ENCODE data around the gene MEIS2.

DNA sequence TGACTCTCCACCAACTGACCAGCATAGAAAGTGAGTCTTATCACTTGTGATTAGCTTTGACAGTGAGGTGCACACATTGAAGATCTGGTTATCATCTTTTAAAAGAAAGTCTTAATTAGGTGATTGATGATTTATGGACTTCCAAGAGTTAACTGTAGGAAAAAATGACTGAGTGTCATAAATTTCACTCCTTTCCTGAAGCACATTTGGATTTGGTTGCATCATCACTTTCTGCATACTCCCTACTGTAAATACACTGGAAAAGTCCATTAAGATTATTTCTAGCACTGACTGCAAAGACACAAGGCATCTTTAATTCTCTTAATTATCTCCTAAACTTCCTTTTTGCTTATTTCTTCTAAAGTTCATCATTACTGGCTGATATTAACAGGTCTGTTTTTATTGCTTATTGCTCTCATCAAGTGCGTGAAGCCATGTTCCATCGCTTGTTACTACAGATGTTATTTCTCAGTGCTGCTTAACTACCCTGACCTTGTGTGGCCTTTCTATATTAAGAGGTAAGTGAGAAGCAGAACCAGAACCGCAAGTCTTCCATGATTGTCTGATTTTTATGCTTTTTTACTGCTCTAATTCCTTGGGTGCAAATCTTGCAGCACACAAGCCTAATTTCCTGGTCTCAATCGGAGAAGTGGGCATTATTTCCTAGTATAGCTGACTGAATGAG, 153.2 kb downstream of the MEIS2 start:
- TF ChIP-seq, protein P1, sequence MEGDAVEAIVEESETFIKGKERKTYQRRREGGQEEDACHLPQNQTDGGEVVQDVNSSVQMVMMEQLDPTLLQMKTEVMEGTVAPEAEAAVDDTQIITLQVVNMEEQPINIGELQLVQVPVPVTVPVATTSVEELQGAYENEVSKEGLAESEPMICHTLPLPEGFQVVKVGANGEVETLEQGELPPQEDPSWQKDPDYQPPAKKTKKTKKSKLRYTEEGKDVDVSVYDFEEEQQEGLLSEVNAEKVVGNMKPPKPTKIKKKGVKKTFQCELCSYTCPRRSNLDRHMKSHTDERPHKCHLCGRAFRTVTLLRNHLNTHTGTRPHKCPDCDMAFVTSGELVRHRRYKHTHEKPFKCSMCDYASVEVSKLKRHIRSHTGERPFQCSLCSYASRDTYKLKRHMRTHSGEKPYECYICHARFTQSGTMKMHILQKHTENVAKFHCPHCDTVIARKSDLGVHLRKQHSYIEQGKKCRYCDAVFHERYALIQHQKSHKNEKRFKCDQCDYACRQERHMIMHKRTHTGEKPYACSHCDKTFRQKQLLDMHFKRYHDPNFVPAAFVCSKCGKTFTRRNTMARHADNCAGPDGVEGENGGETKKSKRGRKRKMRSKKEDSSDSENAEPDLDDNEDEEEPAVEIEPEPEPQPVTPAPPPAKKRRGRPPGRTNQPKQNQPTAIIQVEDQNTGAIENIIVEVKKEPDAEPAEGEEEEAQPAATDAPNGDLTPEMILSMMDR (IDR thresholded peaks at IDR 0.05; ENCODE audit: insufficient read depth, low read depth, low read length) = no peak
- TF ChIP-seq EZH2 (IDR thresholded peaks at IDR 0.05; ENCODE audit: insufficient read depth, low read length) = no peak

Measured in astrocyte (in vitro differentiated cells and primary cell).